Small intestine (tissue), 7 donors: ENCODE data around the gene FBXO31. TPM values are rescaled to one million over a fixed set of nuclear protein-coding genes. Genes with fewer than 3 reads are reported as not detected.
A peak's percentile ranks its signal among the peaks of the same experiment; 100 is the strongest.

Experiments used
- DNase-seq, 2 donors: peaks; one replicate each; pipeline versions ENCODE4 v3.0.0 to v3.0.0-alpha.2; 2013
- FAIRE-seq: peaks from 2 replicates; lab custom pipeline; 2012; peaks lifted over from hg19 to GRCh38; lab: Jason Lieb, UNC
- H3K27ac ChIP-seq, 3 donors: one replicate each; pipeline ENCODE4 v1.5.1; 2013; ENCODE audit warnings: low read length in 2 of 3, mild to moderate bottlenecking in 2 of 3, control low read depth in 1 of 3, inconsistent platforms in 1 of 3, low read depth in 1 of 3, moderate library complexity in 1 of 3
- H3K27me3 ChIP-seq, 3 donors: one replicate each; pipeline ENCODE4 v1.6.1; 2013; ENCODE audit warnings: low read length in 3 of 3, inconsistent platforms in 1 of 3; ENCODE audit not compliant: control insufficient read depth in 3 of 3, insufficient read depth in 3 of 3
- H3K36me3 ChIP-seq, 3 donors: one replicate each; pipeline ENCODE4 v1.6.1; 2013; ENCODE audit warnings: low read length in 3 of 3, inconsistent platforms in 1 of 3, low read depth in 1 of 3, mild to moderate bottlenecking in 1 of 3, moderate library complexity in 1 of 3; ENCODE audit not compliant: control insufficient read depth in 3 of 3, insufficient read depth in 2 of 3
- H3K4me1 ChIP-seq, 3 donors: one replicate each; pipeline ENCODE4 v1.6.1; 2013; ENCODE audit warnings: low read length in 2 of 3, inconsistent platforms in 1 of 3, low read depth in 1 of 3, mild to moderate bottlenecking in 1 of 3, moderate library complexity in 1 of 3; ENCODE audit not compliant: control insufficient read depth in 3 of 3, insufficient read depth in 2 of 3
- H3K4me3 ChIP-seq, 3 donors: one replicate each; pipeline ENCODE4 v1.5.1; 2013; ENCODE audit warnings: low read length in 3 of 3, control low read depth in 1 of 3, inconsistent platforms in 1 of 3, low read depth in 1 of 3, mild to moderate bottlenecking in 1 of 3, moderate library complexity in 1 of 3
- H3K9me3 ChIP-seq, 2 donors: one replicate each; pipeline ENCODE4 v1.6.1; 2013; ENCODE audit warnings: low read depth in 1 of 2, low read length in 1 of 2; ENCODE audit not compliant: control insufficient read depth in 2 of 2, insufficient read depth in 1 of 2
- WGBS, 3 donors: extraction: QIAGEN DNeasy Blood & Tissue Kit; methylation state at CpG; one replicate each; pipeline ENCODE4 v1.1.7; 2013; 5-methylcytosine and 5-hydroxymethylcytosine counted together
- polyA plus RNA-seq, 4 donors: library from polyadenylated mRNA; stranded (reverse) in 3 of 4; unstranded in 1 of 4; fragments of 200-250 nt in 3 of 4; fragments of 120-200 nt in 1 of 4; gene quantifications; one replicate each; pipeline versions ENCODE4 v1.2.1 to v1.2.3, GENCODE V29; 2013
- donor health status: healthy with polysubstance abuse.
- donor health status: control.
- donor health status: control.
- donor health status: Bipolar disorder and iron deficiency.
- donor health status: healthy.

The FBXO31 gene
- polyA plus RNA-seq, 4 donors: 23.8 to 38.7 (median 29.4) TPM

- H3K36me3 ChIP-seq: peaks cover 12 to 77% (median 24%) of the 10 kb centered on the region in 3 donors
- DNase-seq (no peak), FAIRE-seq (no peak)
- H3K27ac ChIP-seq: no peak overlapping the region
- WGBS, 3 donors: 91 to 92% (median 92%) methylated on average over 13 of the region's 13 CpGs
- H3K4me3 ChIP-seq: no peak overlapping the region
- H3K9me3 ChIP-seq: no peaks in the 10 kb centered on the region
- no peaks in the 10 kb centered on the region for H3K27me3 ChIP-seq
- no peaks in the 10 kb centered on the region for H3K4me1 ChIP-seq
Measured at GRCh38 chr16:87409153-87409552, 25.6 kb upstream of the FBXO31 start.

- Histone ChIP-seq H3K27ac (peak overlapping the region in 1 of 3 donors; percentile 19), H3K4me3 (no peak overlapping the region), H3K36me3 (peaks cover 12 to 66% (median 30%) of the 10 kb centered on the region in 3 donors), H3K9me3 (no peaks in the 10 kb centered on the region), H3K27me3 (no peaks in the 10 kb centered on the region), H3K4me1 (no peaks in the 10 kb centered on the region)
- FAIRE-seq (no peak), DNase-seq (peak in 1 of 2 donors; percentile 73)
- WGBS, 3 donors: 71 to 79% (median 76%) methylated on average over 26 of the region's 26 CpGs
Measured at GRCh38 chr16:87407511-87408112, 24.0 kb upstream of the FBXO31 start.

- H3K36me3 ChIP-seq: peaks cover 9 to 56% (median 23%) of the 10 kb centered on the region in 3 donors
Measured at GRCh38 chr16:87406495-87407088, 23.0 kb upstream of the FBXO31 start.

GRCh38 chr16:87404764-87405625 lies 21.4 kb upstream of the FBXO31 start:
- H3K4me3 ChIP-seq: no peak overlapping the region
- peaks cover 2 to 49% (median 23%) of the 10 kb centered on the region in 3 donors for H3K36me3 ChIP-seq
- H3K27ac ChIP-seq: no peak overlapping the region
- H3K9me3 ChIP-seq: no peaks in the 10 kb centered on the region
- H3K27me3 ChIP-seq: no peaks in the 10 kb centered on the region
- DNase-seq: no peak
- WGBS, 3 donors: 92 to 93% (median 92%) methylated on average over 19 of the region's 19 CpGs
- FAIRE-seq: no peak
- no peaks in the 10 kb centered on the region for H3K4me1 ChIP-seq

More at GRCh38 chr16:87406495-87407088, 23.0 kb upstream of the FBXO31 start:
- Histone ChIP-seq H3K9me3 (no peaks in the 10 kb centered on the region), H3K4me3 (no peak overlapping the region), H3K27ac (no peak overlapping the region), H3K4me1 (no peaks in the 10 kb centered on the region), H3K27me3 (no peaks in the 10 kb centered on the region)
- WGBS, 3 donors: 88 to 92% (median 90%) methylated on average over 14 of the region's 14 CpGs
- DNase-seq: no peak
- FAIRE-seq: no peak

GRCh38 chr16:87395181-87395842 lies 11.7 kb upstream of the FBXO31 start:
- H3K27ac ChIP-seq: no peak overlapping the region
- H3K9me3 ChIP-seq: no peaks in the 10 kb centered on the region
- peaks cover 0 to 7% (median 5%) of the 10 kb centered on the region in 3 donors for H3K36me3 ChIP-seq
- 68 to 76% (median 69%) methylated on average over 7 of the region's 7 CpGs for WGBS, 3 donors
- H3K27me3 ChIP-seq: no peaks in the 10 kb centered on the region
- FAIRE-seq (no peak), DNase-seq (no peak)
- no peak overlapping the region for H3K4me3 ChIP-seq
- peaks cover 3 to 19% (median 11%) of the 10 kb centered on the region in 3 donors for H3K4me1 ChIP-seq

GRCh38 chr16:87393680-87394055 lies 10.1 kb upstream of the FBXO31 start:
- peaks cover 0 to under 1% (median 0%) of the 10 kb centered on the region in 3 donors for H3K36me3 ChIP-seq
- no peaks in the 10 kb centered on the region for H3K9me3 ChIP-seq
- WGBS, 3 donors: 75 to 86% (median 82%) methylated on average over 6 of the region's 6 CpGs
- DNase-seq (no peak), FAIRE-seq (no peak)
- H3K27me3 ChIP-seq: no peaks in the 10 kb centered on the region
- peak overlapping the region in 2 of 3 donors; percentile 72 to 97 for H3K4me3 ChIP-seq
- H3K27ac ChIP-seq: peak overlapping the region in 2 of 3 donors; percentile 61 to 99
- peaks cover 3 to 23% (median 11%) of the 10 kb centered on the region in 3 donors for H3K4me1 ChIP-seq

- H3K27me3 ChIP-seq: no peaks in the 10 kb centered on the region
- DNase-seq (peak; percentile 49 to 70), FAIRE-seq (no peak)
- WGBS, 3 donors: 1 to 3% (median 2%) methylated on average over 47 to 53 of the region's 53 CpGs
- H3K27ac ChIP-seq: peak overlapping the region; percentile 61 to 99 (median 91)
- peaks cover 3 to 24% (median 11%) of the 10 kb centered on the region in 3 donors for H3K4me1 ChIP-seq
- H3K4me3 ChIP-seq: peak overlapping the region; percentile 72 to 97 (median 97)
- H3K9me3 ChIP-seq: no peaks in the 10 kb centered on the region
- H3K36me3 ChIP-seq: no peaks in the 10 kb centered on the region
Measured at GRCh38 chr16:87392821-87393679, 9.5 kb upstream of the FBXO31 start.
